Chondrocyte (in vitro differentiated cells): ENCODE data around the gene GRPEL2. TPM values are rescaled to one million over a fixed set of nuclear protein-coding genes. Genes with fewer than 3 reads are reported as not detected.

Experiments
- DNase-seq: peaks from one replicate; pipeline ENCODE4 v3.0.0; 2021; ENCODE audit warnings: mixed read lengths, low spot score
- H3K27ac Mint-ChIP-seq: one replicate; pipeline ENCODE4 v1.8.0; 2021; ENCODE audit warnings: mild to moderate bottlenecking, moderate library complexity, mixed read lengths; ENCODE audit not compliant: unreplicated experiment
- H3K27me3 Mint-ChIP-seq: 2 replicates; pipeline ENCODE4 v1.8.0; 2021; ENCODE audit warnings: low read depth, mixed read lengths
- H3K36me3 Mint-ChIP-seq: 2 replicates; pipeline ENCODE4 v1.8.0; 2021; ENCODE audit warnings: low read depth, mixed read lengths
- H3K4me1 Mint-ChIP-seq: 2 replicates; pipeline ENCODE4 v1.8.0; 2021; ENCODE audit warnings: low read depth, mild to moderate bottlenecking, mixed read lengths
- H3K4me3 Mint-ChIP-seq: one replicate; pipeline ENCODE4 v1.8.0; 2021; ENCODE audit warnings: mild to moderate bottlenecking, moderate library complexity, mixed read lengths; ENCODE audit not compliant: unreplicated experiment
- H3K9me3 Mint-ChIP-seq: 2 replicates; pipeline ENCODE4 v1.8.0; 2021; ENCODE audit warnings: low read depth, mixed read lengths
- total RNA-seq: library from RNA; stranded (reverse); gene quantifications from 3 replicates; pipeline ENCODE4 v1.2.1, GENCODE V29; 2021
- TF ChIP-seq, protein P1 (sequence below): fragments of 200-600 bp; sonication (generic); IDR thresholded peaks from 2 replicates; pipeline ENCODE4 v1.5.0; 2021; ENCODE audit warnings: antibody characterized with exemption, mild to moderate bottlenecking, moderate library complexity

Gene GRPEL2
- total RNA-seq, 1 donor from 2014 or later: 27.3 TPM

GRCh38 chr5:149379818-149380374 is 34.6 kb downstream of the GRPEL2 start:
- H3K4me1 Mint-ChIP-seq: peaks cover 66% of the 10 kb centered on the region
- no peaks in the 10 kb centered on the region for H3K9me3 Mint-ChIP-seq
- no peak overlapping the region for H3K4me3 Mint-ChIP-seq
- TF ChIP-seq, protein P1, sequence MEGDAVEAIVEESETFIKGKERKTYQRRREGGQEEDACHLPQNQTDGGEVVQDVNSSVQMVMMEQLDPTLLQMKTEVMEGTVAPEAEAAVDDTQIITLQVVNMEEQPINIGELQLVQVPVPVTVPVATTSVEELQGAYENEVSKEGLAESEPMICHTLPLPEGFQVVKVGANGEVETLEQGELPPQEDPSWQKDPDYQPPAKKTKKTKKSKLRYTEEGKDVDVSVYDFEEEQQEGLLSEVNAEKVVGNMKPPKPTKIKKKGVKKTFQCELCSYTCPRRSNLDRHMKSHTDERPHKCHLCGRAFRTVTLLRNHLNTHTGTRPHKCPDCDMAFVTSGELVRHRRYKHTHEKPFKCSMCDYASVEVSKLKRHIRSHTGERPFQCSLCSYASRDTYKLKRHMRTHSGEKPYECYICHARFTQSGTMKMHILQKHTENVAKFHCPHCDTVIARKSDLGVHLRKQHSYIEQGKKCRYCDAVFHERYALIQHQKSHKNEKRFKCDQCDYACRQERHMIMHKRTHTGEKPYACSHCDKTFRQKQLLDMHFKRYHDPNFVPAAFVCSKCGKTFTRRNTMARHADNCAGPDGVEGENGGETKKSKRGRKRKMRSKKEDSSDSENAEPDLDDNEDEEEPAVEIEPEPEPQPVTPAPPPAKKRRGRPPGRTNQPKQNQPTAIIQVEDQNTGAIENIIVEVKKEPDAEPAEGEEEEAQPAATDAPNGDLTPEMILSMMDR: no peak
- no peaks in the 10 kb centered on the region for H3K27me3 Mint-ChIP-seq
- H3K36me3 Mint-ChIP-seq: no peaks in the 10 kb centered on the region
- no peak for DNase-seq
- H3K27ac Mint-ChIP-seq: peak overlapping the region; percentile 76

- TF ChIP-seq, protein P1: no peak
- Mint-ChIP-seq H3K36me3 (no peaks in the 10 kb centered on the region), H3K4me1 (peaks cover 72% of the 10 kb centered on the region), H3K27me3 (no peaks in the 10 kb centered on the region), H3K27ac (peak overlapping the region; percentile 93), H3K4me3 (peak overlapping the region; percentile 35), H3K9me3 (no peaks in the 10 kb centered on the region)
- no peak for DNase-seq
Measured at GRCh38 chr5:149380466-149381121, 35.3 kb downstream of the GRPEL2 start.

GRCh38 chr5:149381261-149381985 is 36.1 kb downstream of the GRPEL2 start:
- H3K27ac Mint-ChIP-seq: peak overlapping the region; percentile 93
- peak overlapping the region; percentile 58 for H3K4me3 Mint-ChIP-seq
- no peaks in the 10 kb centered on the region for H3K36me3 Mint-ChIP-seq
- no peaks in the 10 kb centered on the region for H3K27me3 Mint-ChIP-seq
- H3K9me3 Mint-ChIP-seq: no peaks in the 10 kb centered on the region
- TF ChIP-seq, protein P1: no peak
- no peak for DNase-seq
- H3K4me1 Mint-ChIP-seq: peaks cover 80% of the 10 kb centered on the region

DNA sequence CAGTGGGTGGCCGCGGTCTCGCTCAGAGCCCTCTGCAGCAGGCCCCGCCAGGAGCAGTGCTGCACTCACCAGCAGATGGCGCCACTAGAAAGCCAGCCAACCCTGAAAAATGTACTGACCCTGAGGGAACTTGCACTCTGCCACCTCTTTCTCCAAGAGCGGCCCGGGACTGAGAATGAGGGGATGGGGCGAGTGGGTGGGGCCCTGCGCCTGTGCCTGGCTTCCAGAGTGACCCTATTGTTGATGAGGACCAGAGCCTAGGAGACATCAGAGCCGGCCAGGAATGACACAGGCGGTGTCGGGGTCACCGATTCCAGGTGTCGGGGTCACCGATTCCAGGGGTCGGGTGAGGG is 36.7 kb downstream of the GRPEL2 start:
- H3K9me3 Mint-ChIP-seq: no peaks in the 10 kb centered on the region
- DNase-seq: no peak
- peak overlapping the region; percentile 58 for H3K4me3 Mint-ChIP-seq
- TF ChIP-seq, protein P1: peak; percentile 97
- H3K27ac Mint-ChIP-seq: peak overlapping the region; percentile 93
- peaks cover 85% of the 10 kb centered on the region for H3K4me1 Mint-ChIP-seq
- no peaks in the 10 kb centered on the region for H3K36me3 Mint-ChIP-seq
- H3K27me3 Mint-ChIP-seq: no peaks in the 10 kb centered on the region

GRCh38 chr5:149382517-149383220 is 37.4 kb downstream of the GRPEL2 start:
- no peaks in the 10 kb centered on the region for H3K36me3 Mint-ChIP-seq
- H3K4me1 Mint-ChIP-seq: peaks cover 93% of the 10 kb centered on the region
- H3K4me3 Mint-ChIP-seq: no peak overlapping the region
- H3K27me3 Mint-ChIP-seq: no peaks in the 10 kb centered on the region
- H3K27ac Mint-ChIP-seq: peak overlapping the region; percentile 94
- TF ChIP-seq, protein P1: no peak
- DNase-seq: no peak
- no peaks in the 10 kb centered on the region for H3K9me3 Mint-ChIP-seq
